Progenitor cell of endocrine pancreas (in vitro differentiated cells): ENCODE data around the gene ZFR2. TPM values are rescaled to one million over a fixed set of nuclear protein-coding genes. Genes with fewer than 3 reads are reported as not detected.
"Not testable (repeated sequence)": the region's sequence is repeated elsewhere in the genome, so short reads cannot be mapped to it uniquely, and the experiment has no call there.

ENCODE experiments used
- DNase-seq: peaks from one replicate; pipeline ENCODE4 v3.0.0; 2021; ENCODE audit warnings: low spot score; ENCODE audit not compliant: unreplicated experiment
- H3K27ac Mint-ChIP-seq: 2 replicates; pipeline ENCODE4 v1.8.0; 2021; ENCODE audit warnings: mild to moderate bottlenecking, moderate library complexity, mixed read lengths
- H3K27me3 Mint-ChIP-seq: 2 replicates; pipeline ENCODE4 v1.8.0; 2021; ENCODE audit warnings: mixed read lengths
- H3K36me3 Mint-ChIP-seq: 2 replicates; pipeline ENCODE4 v1.8.0; 2022; ENCODE audit warnings: mixed read lengths; ENCODE audit not compliant: insufficient read depth
- H3K4me1 Mint-ChIP-seq: 2 replicates; pipeline ENCODE4 v1.8.0; 2021; ENCODE audit warnings: low read depth, mixed read lengths
- H3K4me3 Mint-ChIP-seq: 2 replicates; pipeline ENCODE4 v1.8.0; 2021; ENCODE audit warnings: low read depth, mild to moderate bottlenecking, moderate library complexity, mixed read lengths
- H3K9me3 Mint-ChIP-seq: 2 replicates; pipeline ENCODE4 v1.8.0; 2021; ENCODE audit warnings: low read depth, mixed read lengths
- CTCF ChIP-seq: fragments of 200-600 bp; sonication (generic); IDR thresholded peaks from one replicate; pipeline ENCODE4 v1.5.0; 2021; ENCODE audit warnings: antibody characterized with exemption, mild to moderate bottlenecking; ENCODE audit not compliant: unreplicated experiment
- total RNA-seq: library from RNA; stranded (reverse); gene quantifications from 2 replicates; pipeline ENCODE4 v1.2.1, GENCODE V29; 2021

ZFR2 gene
- total RNA-seq, 1 donor from 2014 or later, result 3.5 TPM

- Mint-ChIP-seq H3K27me3 (peaks cover 19% of the 10 kb centered on the region), H3K27ac (no peak overlapping the region), H3K4me3 (no peak overlapping the region), H3K4me1 (no peaks in the 10 kb centered on the region), H3K9me3 (no peaks in the 10 kb centered on the region), H3K36me3 (no peaks in the 10 kb centered on the region)
- DNase-seq, result no peak
- no peak for TF ChIP-seq CTCF
Observed at GRCh38 chr19:3818918-3819317, 49.9 kb downstream of the ZFR2 start.

GRCh38 chr19:3818466-3818865, 50.4 kb downstream of the ZFR2 start:
- Mint-ChIP-seq H3K4me3 (no peak overlapping the region), H3K4me1 (no peaks in the 10 kb centered on the region), H3K9me3 (no peaks in the 10 kb centered on the region), H3K27ac (no peak overlapping the region), H3K27me3 (peaks cover 15% of the 10 kb centered on the region), H3K36me3 (no peaks in the 10 kb centered on the region)
- no peak for TF ChIP-seq CTCF
- no peak for DNase-seq

- H3K36me3 Mint-ChIP-seq, result no peaks in the 10 kb centered on the region
- H3K4me3 Mint-ChIP-seq, result no peak overlapping the region
- peak overlapping the region; percentile 7 for H3K27ac Mint-ChIP-seq
- DNase-seq, result no peak
- H3K27me3 Mint-ChIP-seq, result peaks cover 10% of the 10 kb centered on the region
- H3K4me1 Mint-ChIP-seq, result no peaks in the 10 kb centered on the region
- TF ChIP-seq CTCF, result no peak
- H3K9me3 Mint-ChIP-seq, result no peaks in the 10 kb centered on the region
Observed at GRCh38 chr19:3817761-3818160, 51.1 kb downstream of the ZFR2 start.

- Mint-ChIP-seq H3K27me3 (peaks cover 7% of the 10 kb centered on the region), H3K9me3 (no peaks in the 10 kb centered on the region), H3K4me3 (no peak overlapping the region), H3K4me1 (no peaks in the 10 kb centered on the region), H3K27ac (no peak overlapping the region), H3K36me3 (no peaks in the 10 kb centered on the region)
- no peak for DNase-seq
- TF ChIP-seq CTCF, result no peak
Observed at GRCh38 chr19:3816566-3817218, 52.1 kb downstream of the ZFR2 start.

- H3K9me3 Mint-ChIP-seq, H3K27ac Mint-ChIP-seq, H3K27me3 Mint-ChIP-seq, H3K4me1 Mint-ChIP-seq, DNase-seq, H3K4me3 Mint-ChIP-seq, H3K36me3 Mint-ChIP-seq: not testable (repeated sequence)
Observed at GRCh38 chr19:3816148-3816547, 52.7 kb downstream of the ZFR2 start.

GRCh38 chr19:3814648-3815047, 54.2 kb downstream of the ZFR2 start:
- no peak overlapping the region for H3K27ac Mint-ChIP-seq

More at GRCh38 chr19:3814648-3815047, 54.2 kb downstream of the ZFR2 start:
- Mint-ChIP-seq H3K9me3 (no peaks in the 10 kb centered on the region), H3K4me1 (no peaks in the 10 kb centered on the region), H3K27me3 (peaks cover 7% of the 10 kb centered on the region), H3K36me3 (no peaks in the 10 kb centered on the region), H3K4me3 (no peak overlapping the region)
- no peak for DNase-seq
- TF ChIP-seq CTCF, result no peak
